Measurements from ENCODE around the gene IL2RG.
A peak's percentile ranks its signal among the peaks of the same experiment; 100 is the strongest.

The IL2RG gene

GRCh38 chrX:71081330-71082123 lies 29.9 kb downstream of the IL2RG start:
- DNase-seq: no peak

GRCh38 chrX:71070531-71070930 lies 40.8 kb downstream of the IL2RG start:
- no peak for DNase-seq

GRCh38 chrX:71068044-71068918 lies 43.1 kb downstream of the IL2RG start, which contains the start of gene SNX12:
SNX12 (minus strand) TSS chrX:71068334; CDS start chrX:71068306, 28 bp downstream.
- DNase-seq: peak; percentile 17 to 94 (median 85)

- peak in 2 of 56 donors; percentile 1 to 16 for DNase-seq
Observed at GRCh38 chrX:71067712-71068043, 43.7 kb downstream of the IL2RG start.

GRCh38 chrX:71067089-71067488 lies 44.3 kb downstream of the IL2RG start:
- no peak for DNase-seq

- no peak for DNase-seq
Observed at GRCh38 chrX:71060127-71060526, 51.2 kb downstream of the IL2RG start.

GRCh38 chrX:71057848-71058530 lies 53.4 kb downstream of the IL2RG start:
- no peak for DNase-seq
